Measurements from ENCODE around the gene MYO18B.

DNA sequence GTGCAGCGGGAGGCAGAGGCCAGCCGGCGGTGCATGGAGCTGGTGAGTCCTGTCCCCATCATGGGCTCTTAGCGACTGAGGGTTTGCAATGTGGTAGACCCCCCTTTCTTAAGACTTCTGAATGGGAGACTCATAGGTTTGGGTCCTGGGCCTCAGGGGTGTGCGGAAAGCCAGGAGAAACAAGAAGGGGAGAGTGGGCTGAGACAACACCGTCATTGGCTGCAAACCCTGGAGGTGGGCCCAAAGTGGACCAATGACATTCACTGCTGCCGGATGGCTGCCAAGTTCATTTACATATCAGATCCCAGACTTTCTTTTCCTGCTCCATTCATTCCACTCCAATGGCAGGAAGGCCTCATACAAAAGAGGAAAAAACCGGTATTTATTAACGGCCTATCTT lies 213.3 kb downstream of the MYO18B start:
- TF ChIP-seq, protein P1, sequence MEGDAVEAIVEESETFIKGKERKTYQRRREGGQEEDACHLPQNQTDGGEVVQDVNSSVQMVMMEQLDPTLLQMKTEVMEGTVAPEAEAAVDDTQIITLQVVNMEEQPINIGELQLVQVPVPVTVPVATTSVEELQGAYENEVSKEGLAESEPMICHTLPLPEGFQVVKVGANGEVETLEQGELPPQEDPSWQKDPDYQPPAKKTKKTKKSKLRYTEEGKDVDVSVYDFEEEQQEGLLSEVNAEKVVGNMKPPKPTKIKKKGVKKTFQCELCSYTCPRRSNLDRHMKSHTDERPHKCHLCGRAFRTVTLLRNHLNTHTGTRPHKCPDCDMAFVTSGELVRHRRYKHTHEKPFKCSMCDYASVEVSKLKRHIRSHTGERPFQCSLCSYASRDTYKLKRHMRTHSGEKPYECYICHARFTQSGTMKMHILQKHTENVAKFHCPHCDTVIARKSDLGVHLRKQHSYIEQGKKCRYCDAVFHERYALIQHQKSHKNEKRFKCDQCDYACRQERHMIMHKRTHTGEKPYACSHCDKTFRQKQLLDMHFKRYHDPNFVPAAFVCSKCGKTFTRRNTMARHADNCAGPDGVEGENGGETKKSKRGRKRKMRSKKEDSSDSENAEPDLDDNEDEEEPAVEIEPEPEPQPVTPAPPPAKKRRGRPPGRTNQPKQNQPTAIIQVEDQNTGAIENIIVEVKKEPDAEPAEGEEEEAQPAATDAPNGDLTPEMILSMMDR (IDR thresholded peaks at IDR 0.05; ENCODE audit: low read length), result no peak
- TF ChIP-seq EZH2phosphoT487 (IDR thresholded peaks at IDR 0.05; ENCODE audit: low read length), result no peak
